AG04450 (cell line): ENCODE results near the gene MRM2. TPM values are rescaled to one million over a fixed set of nuclear protein-coding genes. Genes with fewer than 3 reads are reported as not detected.

ENCODE experiments used
- CTCF ChIA-PET: fragments of 300-600, 350-600 bp; formaldehyde crosslinking; extraction: SDS; loops from one replicate; lab custom pipeline; 2022; ENCODE audit warnings: antibody characterized with exemption, inconsistent platforms; lab: Charles Lee
- POLR2A ChIA-PET: fragments of 350-600 bp; formaldehyde crosslinking; extraction: SDS; loops from one replicate; lab custom pipeline; 2021; ENCODE audit warnings: antibody characterized with exemption, inconsistent platforms; lab: Yijun Ruan, JAX
- DNase-seq: peaks from one replicate; pipeline ENCODE4 v3.0.0-alpha.2; 2011; ENCODE audit warnings: low read depth, low spot score
- H3K27ac ChIP-seq: one replicate; pipeline ENCODE4 v1.5.1; 2012; ENCODE audit warnings: low read depth, low read length, control low read depth
- H3K27me3 ChIP-seq: one replicate; pipeline ENCODE4 v1.6.0; 2012; ENCODE audit warnings: low read length; ENCODE audit not compliant: control insufficient read depth, insufficient read depth
- H3K4me3 ChIP-seq: 2 replicates; pipeline ENCODE4 v1.5.1; 2011; ENCODE audit warnings: mild to moderate bottlenecking, low read depth, low read length, control low read depth
- H3K9me3 ChIP-seq: 2 replicates; pipeline ENCODE4 v1.5.1; 2012; ENCODE audit warnings: low read length; ENCODE audit not compliant: control insufficient read depth, insufficient read depth
- CTCF ChIP-seq: IDR thresholded peaks from 2 replicates; pipeline ENCODE4 v1.5.1; 2011; ENCODE audit warnings: low read depth, low read length, control low read depth, inconsistent platforms
- polyA plus RNA-seq: library from polyadenylated mRNA; depleted of rRNA; stranded (reverse); fragments of >200 nt; gene quantifications from 2 replicates; pipeline ENCODE4 v1.2.3, GENCODE V29; 2011

The MRM2 gene
- polyA plus RNA-seq, 1 experiment, result 18.4 TPM

- Histone ChIP-seq H3K27me3 (no peaks in the 10 kb centered on the region), H3K9me3 (no peaks in the 10 kb centered on the region), H3K27ac (no peak overlapping the region), H3K4me3 (no peak overlapping the region)
- no peak for TF ChIP-seq CTCF
- ChIA-PET POLR2A (no interaction called here), CTCF (no interaction called here)
- DNase-seq, result no peak
Observed at GRCh38 chr7:2288503-2288902, 46.5 kb upstream of the MRM2 start.

GRCh38 chr7:2287745-2288144 lies 45.7 kb upstream of the MRM2 start:
- ChIA-PET POLR2A (no interaction called here), CTCF (no interaction called here)
- no peak for DNase-seq
- Histone ChIP-seq H3K27ac (no peak overlapping the region), H3K9me3 (no peaks in the 10 kb centered on the region; the same call in 1 of the 2 replicates), H3K27me3 (no peaks in the 10 kb centered on the region), H3K4me3 (no peak overlapping the region)
- no peak for TF ChIP-seq CTCF

GRCh38 chr7:2283074-2283473 lies 41.1 kb upstream of the MRM2 start:
- no peak for DNase-seq
- no peaks in the 10 kb centered on the region; the same call in 1 of the 2 replicates for H3K9me3 ChIP-seq
- H3K27ac ChIP-seq, result no peak overlapping the region
- CTCF ChIA-PET, result no interaction called here
- TF ChIP-seq CTCF, result no peak
- no peak overlapping the region for H3K4me3 ChIP-seq
- no peaks in the 10 kb centered on the region for H3K27me3 ChIP-seq
- POLR2A ChIA-PET, result no interaction called here

GRCh38 chr7:2282185-2282751 lies 40.3 kb upstream of the MRM2 start:
- ChIA-PET CTCF (interaction anchor here (1.0 kb wide), 1 partner anchor 66 kb away, joined by 4 read pairs; no protein-coding TSS in a partner anchor), POLR2A (no interaction called here)

More at GRCh38 chr7:2282185-2282751, 40.3 kb upstream of the MRM2 start:
- no peak overlapping the region for H3K4me3 ChIP-seq
- H3K27me3 ChIP-seq, result no peaks in the 10 kb centered on the region
- H3K9me3 ChIP-seq, result no peaks in the 10 kb centered on the region; the same call in 1 of the 2 replicates
- no peak for TF ChIP-seq CTCF
- DNase-seq, result no peak
- no peak overlapping the region for H3K27ac ChIP-seq
